Measurements from ENCODE around the gene STRA6.

DNA sequence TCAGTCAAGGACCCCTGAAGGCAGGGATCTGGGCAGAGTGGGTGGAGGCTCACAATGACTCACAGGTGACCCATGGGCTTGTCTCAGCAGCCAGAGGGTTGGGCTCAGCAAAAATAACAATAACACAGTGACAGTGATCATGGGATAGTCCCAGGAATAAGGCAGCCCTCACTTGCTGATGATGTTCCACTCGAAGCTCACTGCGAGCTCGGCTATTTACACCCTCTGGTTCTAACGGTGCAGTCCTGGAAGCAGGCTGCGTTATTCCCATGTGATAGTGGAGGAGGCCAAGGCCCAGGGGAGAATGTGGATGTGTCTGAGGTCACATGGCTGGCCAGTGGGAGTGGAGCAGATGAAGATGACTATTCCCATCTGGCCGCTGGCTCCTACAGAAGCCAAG is 49.7 kb upstream of the STRA6 start:
- TF ChIP-seq EZH2 (IDR thresholded peaks at IDR 0.05; ENCODE audit: borderline replicate concordance, low read depth, low read length, severe bottlenecking), result no peak
- TF ChIP-seq, protein P1, sequence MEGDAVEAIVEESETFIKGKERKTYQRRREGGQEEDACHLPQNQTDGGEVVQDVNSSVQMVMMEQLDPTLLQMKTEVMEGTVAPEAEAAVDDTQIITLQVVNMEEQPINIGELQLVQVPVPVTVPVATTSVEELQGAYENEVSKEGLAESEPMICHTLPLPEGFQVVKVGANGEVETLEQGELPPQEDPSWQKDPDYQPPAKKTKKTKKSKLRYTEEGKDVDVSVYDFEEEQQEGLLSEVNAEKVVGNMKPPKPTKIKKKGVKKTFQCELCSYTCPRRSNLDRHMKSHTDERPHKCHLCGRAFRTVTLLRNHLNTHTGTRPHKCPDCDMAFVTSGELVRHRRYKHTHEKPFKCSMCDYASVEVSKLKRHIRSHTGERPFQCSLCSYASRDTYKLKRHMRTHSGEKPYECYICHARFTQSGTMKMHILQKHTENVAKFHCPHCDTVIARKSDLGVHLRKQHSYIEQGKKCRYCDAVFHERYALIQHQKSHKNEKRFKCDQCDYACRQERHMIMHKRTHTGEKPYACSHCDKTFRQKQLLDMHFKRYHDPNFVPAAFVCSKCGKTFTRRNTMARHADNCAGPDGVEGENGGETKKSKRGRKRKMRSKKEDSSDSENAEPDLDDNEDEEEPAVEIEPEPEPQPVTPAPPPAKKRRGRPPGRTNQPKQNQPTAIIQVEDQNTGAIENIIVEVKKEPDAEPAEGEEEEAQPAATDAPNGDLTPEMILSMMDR (IDR thresholded peaks at IDR 0.05; ENCODE audit: borderline replicate concordance, extremely low read depth, low read length, poor library complexity, severe bottlenecking), result no peak

Measured in DND-41 (cell line).